ENCODE results near the gene CCDC17.
"Not testable (repeated sequence)": the region's sequence is repeated elsewhere in the genome, so short reads cannot be mapped to it uniquely, and the experiment has no call there.

The CCDC17 gene

DNA sequence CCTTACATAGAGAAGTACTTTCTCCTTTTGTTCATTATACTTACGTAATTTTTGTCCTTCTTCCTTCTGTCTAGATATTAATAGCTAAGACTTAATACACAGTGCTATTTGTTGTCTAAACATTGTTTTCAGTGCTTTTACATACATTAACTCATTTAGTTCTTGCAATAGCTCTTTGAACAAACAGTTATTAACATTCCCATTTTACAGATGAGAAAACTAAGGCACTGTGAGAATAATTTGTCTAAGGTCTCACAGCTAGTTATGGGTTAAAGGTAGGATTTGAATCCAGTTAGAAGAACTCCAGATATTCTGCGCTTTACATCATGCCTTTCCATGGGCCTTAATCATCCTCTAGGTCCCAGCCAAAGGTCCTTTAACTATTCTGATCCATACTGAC lies 19.6 kb downstream of the CCDC17 start:
- Histone ChIP-seq H3K27me3 (replicated peaks) (no peaks in the 10 kb centered on the region), H3K36me3 (replicated peaks) (peaks cover under 1% of the 10 kb centered on the region), H3K27ac (no peak overlapping the region), H3K4me3 (ENCODE audit: low read depth, low read length) (no peak overlapping the region)
- in situ Hi-C loops (cut with HindIII; ENCODE audit: low pct_ligation_motif_present, low sequenced_read_pairs) = no loop called here
- TF ChIP-seq, protein P1, sequence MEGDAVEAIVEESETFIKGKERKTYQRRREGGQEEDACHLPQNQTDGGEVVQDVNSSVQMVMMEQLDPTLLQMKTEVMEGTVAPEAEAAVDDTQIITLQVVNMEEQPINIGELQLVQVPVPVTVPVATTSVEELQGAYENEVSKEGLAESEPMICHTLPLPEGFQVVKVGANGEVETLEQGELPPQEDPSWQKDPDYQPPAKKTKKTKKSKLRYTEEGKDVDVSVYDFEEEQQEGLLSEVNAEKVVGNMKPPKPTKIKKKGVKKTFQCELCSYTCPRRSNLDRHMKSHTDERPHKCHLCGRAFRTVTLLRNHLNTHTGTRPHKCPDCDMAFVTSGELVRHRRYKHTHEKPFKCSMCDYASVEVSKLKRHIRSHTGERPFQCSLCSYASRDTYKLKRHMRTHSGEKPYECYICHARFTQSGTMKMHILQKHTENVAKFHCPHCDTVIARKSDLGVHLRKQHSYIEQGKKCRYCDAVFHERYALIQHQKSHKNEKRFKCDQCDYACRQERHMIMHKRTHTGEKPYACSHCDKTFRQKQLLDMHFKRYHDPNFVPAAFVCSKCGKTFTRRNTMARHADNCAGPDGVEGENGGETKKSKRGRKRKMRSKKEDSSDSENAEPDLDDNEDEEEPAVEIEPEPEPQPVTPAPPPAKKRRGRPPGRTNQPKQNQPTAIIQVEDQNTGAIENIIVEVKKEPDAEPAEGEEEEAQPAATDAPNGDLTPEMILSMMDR (IDR thresholded peaks at IDR 0.05; ENCODE audit: low read depth, low read length, missing control alignments) = no peak
- DNase-seq = no peak

DNA sequence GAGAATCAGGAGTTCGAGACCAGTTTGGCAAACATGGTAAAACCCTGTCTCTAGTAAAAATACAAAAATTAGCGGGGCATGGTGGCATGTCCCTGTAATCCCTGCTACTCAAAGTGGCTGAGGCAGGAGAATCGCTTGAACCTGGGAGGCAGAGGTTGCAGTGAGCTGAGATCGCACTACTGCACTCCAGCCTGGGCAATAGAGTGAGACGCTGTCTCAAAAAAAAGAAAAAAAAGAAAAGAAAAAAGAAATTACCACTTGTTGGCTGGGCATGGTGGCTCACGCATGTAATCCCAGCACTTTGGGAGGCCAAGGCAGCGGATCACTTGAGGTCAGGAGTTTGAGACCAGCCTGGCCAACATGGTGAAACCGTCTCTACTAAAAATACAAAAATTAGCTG lies 27.1 kb downstream of the CCDC17 start:
- H3K36me3 ChIP-seq (replicated peaks); H3K27me3 ChIP-seq (replicated peaks); H3K4me3 ChIP-seq (ENCODE audit: low read depth, low read length); in situ Hi-C loops (cut with HindIII; ENCODE audit: low pct_ligation_motif_present, low sequenced_read_pairs); H3K27ac ChIP-seq; DNase-seq: not testable (repeated sequence)

DNA sequence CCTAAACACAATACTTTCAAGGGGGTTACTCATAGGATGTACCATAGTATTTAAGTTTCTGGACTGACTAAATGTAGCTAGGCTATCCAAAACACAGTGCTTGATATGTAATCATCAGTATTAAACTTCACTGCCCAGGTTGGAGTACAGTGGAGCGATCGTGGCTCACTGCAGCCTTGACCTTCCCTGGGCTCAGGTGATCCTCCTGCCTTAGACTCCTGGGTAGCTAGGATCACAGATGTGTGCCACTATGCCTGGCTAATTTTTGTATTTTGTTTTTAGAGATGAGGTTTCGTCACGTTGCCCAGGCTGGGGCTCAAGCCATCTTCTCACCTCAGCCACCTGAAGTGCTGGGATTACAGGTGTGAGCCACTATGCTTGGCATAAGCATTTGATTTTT lies 29.4 kb downstream of the CCDC17 start:
- DNase-seq = no peak
- H3K27me3 ChIP-seq (replicated peaks) = no peaks in the 10 kb centered on the region
- in situ Hi-C loops (cut with HindIII; ENCODE audit: low pct_ligation_motif_present, low sequenced_read_pairs) = no loop called here
- H3K27ac ChIP-seq = no peak overlapping the region
- TF ChIP-seq, protein P1 (IDR thresholded peaks at IDR 0.05; ENCODE audit: low read depth, low read length, missing control alignments) = no peak
- no peak overlapping the region for H3K4me3 ChIP-seq (ENCODE audit: low read depth, low read length)
- H3K36me3 ChIP-seq (replicated peaks) = peaks cover 5% of the 10 kb centered on the region

DNA sequence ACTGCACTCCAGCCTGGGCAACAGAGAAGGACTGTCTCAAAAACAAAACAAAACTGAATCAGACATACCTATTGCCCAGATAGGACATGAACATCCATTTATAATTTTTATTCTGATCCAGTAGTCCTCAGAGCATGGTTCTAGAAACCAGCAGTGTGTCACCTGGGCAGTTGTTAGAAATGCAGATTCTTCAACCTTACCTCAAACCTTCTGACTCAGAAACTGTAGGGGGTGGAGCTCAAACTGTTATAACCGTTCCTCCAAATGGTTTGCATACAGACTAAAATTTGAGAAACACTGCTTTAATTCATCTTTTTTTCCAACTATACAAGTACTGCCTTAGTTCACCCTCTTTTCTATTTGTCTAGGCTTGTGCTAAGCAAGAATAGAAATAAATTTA lies 34.0 kb downstream of the CCDC17 start:
- H3K27me3 ChIP-seq (replicated peaks) = no peaks in the 10 kb centered on the region
- TF ChIP-seq, protein P1 (IDR thresholded peaks at IDR 0.05; ENCODE audit: low read depth, low read length, missing control alignments) = no peak
- DNase-seq = no peak
- peaks cover 4% of the 10 kb centered on the region for H3K36me3 ChIP-seq (replicated peaks)
- in situ Hi-C loops (cut with HindIII; ENCODE audit: low pct_ligation_motif_present, low sequenced_read_pairs) = no loop called here
- H3K4me3 ChIP-seq (ENCODE audit: low read depth, low read length) = no peak overlapping the region
- H3K27ac ChIP-seq = no peak overlapping the region

DNA sequence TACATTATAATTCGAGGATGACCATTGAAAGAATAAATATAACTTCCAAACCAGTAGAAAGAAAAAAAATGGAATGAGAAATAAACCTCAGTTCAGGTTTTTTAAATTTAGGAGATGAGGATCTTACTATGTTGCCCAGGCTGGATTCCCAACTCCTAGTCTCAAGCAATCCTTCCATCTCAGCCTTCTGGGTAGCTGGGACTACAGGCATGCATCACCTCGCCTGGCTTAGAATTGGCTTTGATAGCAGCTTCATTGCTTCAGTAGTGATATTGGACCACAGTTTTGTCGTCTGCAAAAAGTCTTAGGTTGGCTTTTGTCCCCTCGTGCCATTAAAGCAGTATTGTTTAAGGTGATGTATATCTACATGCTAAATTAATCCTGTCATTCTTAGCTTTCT lies 37.1 kb downstream of the CCDC17 start:
- in situ Hi-C loops (cut with HindIII; ENCODE audit: low pct_ligation_motif_present, low sequenced_read_pairs) = no loop called here

DNA sequence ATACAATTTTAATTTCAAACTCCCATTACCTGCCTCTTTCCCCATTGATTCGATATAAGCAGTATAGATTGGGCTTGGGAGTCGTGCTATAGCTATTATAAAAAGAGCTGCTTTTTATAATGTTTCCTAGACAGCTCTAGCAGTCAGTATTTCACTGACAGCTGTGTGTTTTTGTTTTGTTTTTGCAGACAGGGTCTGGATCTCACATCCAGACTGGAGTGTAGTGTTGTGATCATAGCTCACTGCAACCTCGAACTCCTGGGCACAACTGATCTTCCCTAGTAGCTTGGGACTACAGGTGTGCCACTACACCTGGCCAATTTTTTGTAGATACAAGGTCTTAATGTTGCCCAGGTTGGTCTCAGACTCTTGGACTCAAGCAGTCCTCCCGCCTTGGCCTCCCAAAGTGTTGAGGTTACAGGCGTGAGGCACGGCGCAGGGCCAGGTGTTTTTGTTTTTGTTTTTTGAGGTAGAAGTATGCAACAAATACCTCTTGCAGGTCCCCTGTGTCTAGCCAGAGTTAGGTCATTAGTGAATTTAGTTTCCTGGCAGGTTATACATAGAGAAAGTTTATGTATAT lies 38.3 kb downstream of the CCDC17 start:
- no peaks in the 10 kb centered on the region for H3K36me3 ChIP-seq (replicated peaks)
- H3K27me3 ChIP-seq (replicated peaks) = no peaks in the 10 kb centered on the region
- peak overlapping the region; percentile 86 for H3K27ac ChIP-seq

More for the DNA sequence above, 37.1 kb downstream of the CCDC17 start:
- no peaks in the 10 kb centered on the region for H3K36me3 ChIP-seq (replicated peaks)
- TF ChIP-seq, protein P1 (IDR thresholded peaks at IDR 0.05; ENCODE audit: low read depth, low read length, missing control alignments) = no peak
- H3K4me3 ChIP-seq (ENCODE audit: low read depth, low read length) = no peak overlapping the region
- H3K27me3 ChIP-seq (replicated peaks) = no peaks in the 10 kb centered on the region
- DNase-seq = no peak
- no peak overlapping the region for H3K27ac ChIP-seq

More for the DNA sequence above, 38.3 kb downstream of the CCDC17 start:
- TF ChIP-seq, protein P1 (IDR thresholded peaks at IDR 0.05; ENCODE audit: low read depth, low read length, missing control alignments) = no peak
- in situ Hi-C loops (cut with HindIII; ENCODE audit: low pct_ligation_motif_present, low sequenced_read_pairs) = no loop called here
- no peak for DNase-seq
- H3K4me3 ChIP-seq (ENCODE audit: low read depth, low read length) = peak overlapping the region; percentile 99

Measured in brain microvascular endothelial cell (primary cell).